HG03064 (cell line): ENCODE data around the gene SHOC1.
"Not testable (repeated sequence)": the region's sequence is repeated elsewhere in the genome, so short reads cannot be mapped to it uniquely, and the experiment has no call there.

Experiments used
- ATAC-seq: cut with Tn5 transposase; IDR thresholded peaks from one replicate; pipeline ENCODE4 v1.9.1; 2021; ENCODE audit warnings: low read depth; ENCODE audit not compliant: unreplicated experiment

SHOC1 gene

GRCh38 chr9:111794835-111795556, at the start of gene SHOC1:
SHOC1 (minus strand) TSS chr9:111794937; CDS start chr9:111791418, 3,519 bp downstream.
- ATAC-seq = no peak

GRCh38 chr9:111843971-111844370, 49.2 kb upstream of the SHOC1 start:
- ATAC-seq = no peak

DNA sequence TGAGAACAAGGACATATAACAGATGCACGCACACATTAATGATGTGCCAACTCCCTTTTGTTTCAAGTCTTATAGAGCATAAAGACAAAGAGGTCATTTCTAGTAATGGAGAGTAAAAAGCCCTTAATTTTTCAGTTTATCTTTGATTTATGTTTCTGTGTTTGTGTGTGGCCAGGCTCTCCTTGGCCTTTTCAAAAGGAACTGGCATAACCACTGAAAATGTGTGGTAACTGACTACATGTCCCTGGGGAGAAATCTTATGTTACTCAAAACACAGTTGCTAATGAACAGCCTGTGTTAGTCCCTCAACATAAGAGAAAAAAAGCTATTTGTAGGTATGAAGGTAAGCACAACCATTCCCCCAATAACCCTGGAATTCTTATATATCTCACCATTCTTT, 47.6 kb upstream of the SHOC1 start:
- no peak for ATAC-seq

DNA sequence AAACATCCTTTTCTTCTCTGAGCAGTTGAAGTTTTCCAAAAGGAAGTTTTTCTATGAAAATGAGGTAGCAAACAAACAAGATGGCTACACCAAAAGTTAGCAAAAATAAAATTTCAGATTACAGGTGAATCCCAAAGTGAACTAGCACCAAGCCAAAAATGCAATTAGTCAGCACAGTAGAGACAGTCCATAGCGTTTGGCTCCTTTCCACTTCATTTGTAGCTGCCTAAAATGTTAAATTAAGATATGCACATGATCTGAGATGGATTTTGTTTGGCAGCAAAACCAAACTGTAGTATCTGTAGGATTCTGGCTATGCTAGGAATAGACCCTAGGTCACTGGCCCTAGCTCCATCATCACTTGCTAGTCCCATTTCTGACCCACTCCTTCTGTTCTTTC, 45.7 kb upstream of the SHOC1 start:
- no peak for ATAC-seq

DNA sequence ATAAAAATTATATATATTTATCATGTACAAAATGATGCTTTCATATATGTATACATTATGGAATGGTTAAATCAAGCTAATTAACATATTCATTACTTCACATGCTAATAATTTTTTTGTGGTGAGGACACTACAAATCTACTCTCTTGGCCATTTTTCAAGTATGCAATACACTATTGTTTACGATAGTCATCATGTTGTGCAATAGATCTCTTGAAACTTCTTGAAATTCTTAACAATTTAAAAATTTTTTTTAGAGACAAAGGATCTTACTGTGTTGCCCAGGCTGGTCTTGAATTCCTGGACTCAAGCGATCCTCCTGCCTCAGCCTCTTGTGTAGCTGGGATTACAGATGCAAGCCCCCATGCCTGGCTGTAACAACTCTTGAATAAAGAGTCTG, 45.2 kb upstream of the SHOC1 start:
- ATAC-seq = no peak

DNA sequence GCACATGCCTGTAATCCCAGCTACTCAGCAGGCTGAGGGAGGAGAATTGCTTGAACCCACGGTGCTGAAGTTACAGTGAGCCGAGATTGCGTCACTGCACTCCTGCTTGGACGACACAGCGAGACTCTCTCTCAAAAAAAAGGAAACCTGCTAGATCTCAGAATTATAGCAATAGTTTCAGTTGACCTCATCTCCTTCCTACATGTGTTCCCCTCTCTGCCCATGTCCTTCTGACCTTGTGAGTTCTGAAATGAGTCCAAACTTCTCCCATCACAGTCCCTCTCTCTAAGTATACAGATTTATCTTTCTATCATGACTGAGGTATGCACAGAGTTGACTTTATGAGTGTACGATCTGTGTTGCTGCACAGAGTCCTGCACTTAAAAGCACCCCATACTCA, 44.6 kb upstream of the SHOC1 start:
- no peak for ATAC-seq

DNA sequence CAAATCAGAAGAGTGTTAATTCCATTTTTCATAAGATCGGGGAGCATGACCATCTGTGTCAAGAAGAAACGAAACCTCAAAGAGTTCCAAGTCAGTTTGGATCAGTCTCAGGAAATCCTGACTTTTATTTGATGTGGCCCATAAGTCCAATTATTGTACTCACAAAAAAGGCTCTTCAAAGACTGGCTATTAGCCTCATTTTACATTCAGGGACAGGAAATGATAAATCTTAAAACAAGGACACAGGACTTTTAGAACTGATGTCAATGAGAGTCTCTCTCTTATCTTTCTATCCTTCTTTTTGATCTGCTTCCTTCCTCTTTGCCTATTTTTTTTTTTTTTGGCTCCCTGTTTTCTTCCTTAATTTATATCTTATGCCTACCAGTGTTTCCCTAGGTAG, 43.7 kb upstream of the SHOC1 start:
- ATAC-seq = no peak

GRCh38 chr9:111836311-111836710, 41.6 kb upstream of the SHOC1 start:
- ATAC-seq = no peak

- ATAC-seq = no peak
Measured at GRCh38 chr9:111833941-111834340, 39.2 kb upstream of the SHOC1 start.

DNA sequence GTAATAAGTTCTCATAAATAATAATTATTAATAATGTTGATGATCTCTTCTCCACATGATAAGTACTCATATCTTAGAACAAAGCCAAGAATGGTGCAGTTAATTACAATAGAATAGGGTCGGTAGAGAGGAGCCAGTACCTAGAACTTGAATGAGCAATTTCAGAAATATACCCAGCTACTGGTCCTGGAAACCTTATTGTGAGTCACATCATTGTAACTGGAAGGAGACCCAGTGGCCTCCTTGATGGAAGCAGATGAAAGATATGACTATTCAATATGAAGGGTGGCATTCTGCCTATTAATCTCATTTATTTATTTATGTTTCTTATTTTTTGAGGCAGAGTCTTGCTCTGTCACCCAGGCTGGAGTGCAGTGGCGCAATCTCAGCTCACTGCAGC, 37.7 kb upstream of the SHOC1 start:
- no peak for ATAC-seq

DNA sequence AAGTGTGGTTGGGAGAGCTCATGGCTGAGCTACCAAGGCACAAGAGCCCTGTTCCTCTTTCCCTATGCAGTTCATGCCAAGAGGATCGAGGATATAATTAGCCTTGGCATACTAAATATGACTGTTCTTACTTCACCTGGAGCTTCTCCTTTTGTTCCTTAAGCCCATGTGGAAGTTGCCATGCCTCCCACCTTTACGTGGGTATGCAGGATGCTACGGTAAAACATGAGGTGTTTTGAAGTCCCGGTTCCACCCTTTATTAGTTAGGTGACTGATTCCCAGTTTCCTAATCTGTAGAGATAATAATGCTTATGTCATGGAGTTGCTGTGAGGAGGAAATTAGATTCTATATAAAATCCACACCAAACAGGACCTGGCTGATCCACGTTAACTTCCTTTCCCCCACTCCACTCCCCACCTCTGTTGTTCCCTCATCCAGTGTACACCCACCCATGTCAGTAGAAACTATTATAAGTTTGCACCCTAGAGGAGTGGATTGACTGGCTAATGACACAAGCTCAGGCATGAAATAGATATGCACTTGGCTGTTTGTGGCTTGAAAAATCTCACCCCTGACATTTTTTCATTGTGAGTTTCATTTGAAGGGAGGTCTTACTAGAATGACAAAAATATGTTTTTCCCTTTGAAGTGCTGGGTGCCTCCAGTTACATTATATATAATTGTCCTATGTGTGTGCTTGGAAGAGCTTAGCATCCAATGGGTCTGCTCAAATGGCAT, 36.8 kb upstream of the SHOC1 start:
- no peak for ATAC-seq

- no peak for ATAC-seq
Measured at GRCh38 chr9:111828193-111828592, 33.5 kb upstream of the SHOC1 start.

GRCh38 chr9:111825468-111826145, 30.9 kb upstream of the SHOC1 start:
- no peak for ATAC-seq

GRCh38 chr9:111821006-111821528, 26.3 kb upstream of the SHOC1 start:
- ATAC-seq = no peak

- no peak for ATAC-seq
Measured at GRCh38 chr9:111819360-111819759, 24.6 kb upstream of the SHOC1 start.

DNA sequence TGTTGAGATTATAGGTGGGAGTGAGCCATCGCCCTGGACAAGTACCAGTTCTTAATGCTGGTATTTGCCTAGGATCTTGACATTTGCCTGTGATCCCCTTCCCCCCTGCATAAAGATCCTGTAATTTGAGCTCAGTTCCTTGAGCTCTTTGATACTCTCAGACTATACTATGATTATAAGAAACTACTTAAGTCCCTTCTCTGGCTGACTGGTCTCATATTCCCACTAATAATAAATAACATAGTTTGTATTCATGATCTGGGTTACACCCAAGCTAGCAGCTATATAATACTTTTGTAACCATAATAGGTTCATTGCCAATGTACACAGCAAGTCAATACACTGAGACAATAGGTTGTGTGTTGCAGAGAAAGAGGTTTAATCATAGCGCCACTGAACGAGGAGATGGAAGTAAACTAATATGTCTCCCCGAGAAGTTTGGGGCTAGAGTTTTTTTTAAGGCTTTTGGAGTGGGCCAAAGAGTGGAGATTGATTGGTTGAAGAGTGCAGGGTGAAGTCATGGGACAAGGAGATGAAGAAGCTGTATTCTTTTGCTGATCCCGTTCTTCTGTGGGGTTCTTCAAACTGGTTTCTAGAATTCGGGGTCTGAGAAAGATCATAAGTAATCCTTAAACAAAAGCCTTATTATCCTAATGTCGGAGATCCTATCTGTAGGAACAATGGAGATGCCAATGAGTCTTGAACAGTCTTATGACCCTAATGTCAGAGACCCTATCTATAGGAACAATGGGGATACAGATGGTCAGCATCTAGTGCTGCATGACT, 20.7 kb upstream of the SHOC1 start:
- ATAC-seq = no peak

- ATAC-seq = no peak
Measured at GRCh38 chr9:111812337-111812736, 17.6 kb upstream of the SHOC1 start.

DNA sequence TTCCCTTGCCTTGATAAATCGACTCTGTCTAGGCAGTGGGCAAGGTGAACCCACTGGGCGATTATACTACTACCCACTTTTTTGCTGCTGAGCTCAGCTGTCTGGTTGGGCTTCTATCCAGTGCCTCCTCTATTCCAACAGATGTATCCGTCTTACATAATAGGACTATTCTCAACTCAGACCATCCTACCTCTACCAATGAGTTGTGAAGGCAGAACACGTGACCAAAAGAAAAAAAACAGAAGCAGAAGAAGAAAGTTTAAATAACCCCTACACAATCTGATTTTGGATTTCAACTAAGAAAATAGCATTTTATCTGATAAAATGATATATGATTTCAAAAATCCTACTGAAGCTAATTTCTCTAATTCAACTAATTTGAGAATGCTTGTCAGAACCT, 16.2 kb upstream of the SHOC1 start:
- ATAC-seq = no peak

DNA sequence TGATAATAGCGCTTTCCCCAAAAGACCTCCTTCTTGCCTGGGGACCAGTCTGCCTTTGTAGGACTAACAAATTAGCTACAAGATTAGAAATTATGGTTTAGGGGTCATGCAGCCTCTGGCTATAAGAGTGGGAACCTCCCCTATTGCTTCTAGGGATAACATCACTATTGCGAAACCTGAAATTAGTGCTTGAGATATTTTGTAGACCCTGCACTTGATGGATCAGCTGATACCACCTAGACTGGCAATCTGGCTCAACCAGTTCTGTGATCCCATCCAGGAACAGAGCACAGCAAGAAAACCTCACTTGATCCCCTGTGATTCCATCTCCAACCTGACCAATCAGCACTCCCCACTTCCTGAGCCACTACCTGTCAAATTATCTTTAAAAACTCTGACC, 15.7 kb upstream of the SHOC1 start:
- not testable (repeated sequence) for ATAC-seq

DNA sequence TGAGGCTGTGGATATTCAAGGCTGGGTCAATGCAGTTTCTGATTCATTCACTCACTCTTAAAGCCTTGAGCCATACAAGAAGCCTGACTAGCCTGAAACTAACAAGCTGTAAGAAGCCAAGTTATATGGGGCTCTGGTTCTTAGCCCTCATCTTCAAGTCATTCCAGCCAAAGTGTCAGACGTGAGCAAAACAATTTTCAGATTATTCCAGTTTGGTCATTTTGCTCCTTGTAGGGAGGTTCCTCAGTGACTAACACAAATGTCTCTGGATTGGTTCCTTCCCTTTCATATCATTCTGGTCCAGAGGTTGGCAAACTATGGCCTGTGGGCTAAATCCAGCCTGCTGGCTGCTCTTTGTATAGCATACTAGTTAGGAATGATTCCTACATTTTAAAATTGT, 12.5 kb upstream of the SHOC1 start:
- no peak for ATAC-seq

DNA sequence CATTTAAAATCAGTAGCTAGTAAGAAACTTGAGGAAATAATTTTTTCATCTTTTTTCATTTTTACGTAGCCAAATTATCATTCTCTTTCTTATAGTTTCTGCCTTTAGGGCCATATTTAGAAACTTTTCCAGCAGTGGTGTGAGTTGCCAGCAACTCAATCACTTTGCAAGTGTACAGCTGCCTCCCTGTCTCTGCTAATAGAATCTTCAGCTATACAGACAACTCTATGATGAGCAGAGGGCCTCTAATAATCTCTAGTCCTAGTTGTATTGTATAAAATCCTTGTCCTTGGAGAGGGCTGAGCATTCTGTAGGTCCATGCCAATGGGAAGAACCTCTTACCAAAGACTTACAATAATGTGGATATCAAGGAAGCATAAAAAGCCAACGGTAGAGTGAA, 11.5 kb upstream of the SHOC1 start:
- ATAC-seq = no peak
